ENCODE results near the gene MIA2.

The MIA2 gene

DNA sequence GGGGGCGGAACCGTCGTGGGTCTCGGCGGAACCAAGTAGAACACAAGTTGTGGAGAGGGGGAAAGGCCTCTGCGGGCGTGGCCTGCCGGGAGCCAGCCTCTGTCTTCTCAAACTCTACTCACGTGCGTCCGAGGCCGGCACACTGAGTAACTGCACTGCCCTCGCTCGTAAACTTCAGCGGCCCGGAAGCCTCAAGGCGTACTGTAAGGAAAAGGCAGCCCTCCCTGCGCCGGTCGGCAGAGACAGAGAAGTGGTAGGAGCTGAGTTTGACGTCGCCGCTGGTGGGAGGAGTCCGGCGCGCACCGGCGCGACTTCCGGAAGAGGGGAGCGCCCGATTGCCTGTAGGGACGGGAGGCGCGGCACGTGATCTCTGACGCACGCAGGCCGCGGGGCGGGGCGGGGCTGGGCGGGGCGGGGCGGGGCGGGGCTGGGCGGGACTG is 198.5 kb downstream of the MIA2 start, which contains the start of gene FBXO33:
Gene FBXO33 (minus strand): TSS at position 255 of the 440 bp plus-strand sequence. CDS start 271 bp downstream, outside the sequence.
- peaks cover 50% of the 10 kb centered on the region for H3K79me2 ChIP-seq (ENCODE audit: control insufficient read depth, low read length)
- H3K9me3 ChIP-seq (ENCODE audit: control insufficient read depth, insufficient read depth, low read length): no peaks in the 10 kb centered on the region
- H3K36me3 ChIP-seq (ENCODE audit: control insufficient read depth, low read length): peaks cover 12% of the 10 kb centered on the region; the same call in 1 of the 2 replicates
- no peaks in the 10 kb centered on the region for H3K9me2 ChIP-seq (replicated peaks; ENCODE audit: control insufficient read depth, low read length)
- H3K4me3 ChIP-seq (ENCODE audit: low read length): peak within 1 kb of the TSS; percentile 95
- no peaks in the 10 kb centered on the region for H3K27me3 ChIP-seq (ENCODE audit: control insufficient read depth, low read length)
- peaks cover 30% of the 10 kb centered on the region for H3K4me1 ChIP-seq (ENCODE audit: control insufficient read depth, low read length)
- TF ChIP-seq CTCF (IDR thresholded peaks at IDR 0.05; ENCODE audit: low read depth, low read length, poor library complexity, severe bottlenecking) (no peak), EZH2phosphoT487 (IDR thresholded peaks at IDR 0.05; ENCODE audit: borderline replicate concordance, low read length) (no peak)
- H3F3A ChIP-seq (ENCODE audit: control insufficient read depth, insufficient read depth): 0 out of 2 replicates have a peak, but pooled peaks cover 3% of the 10 kb centered on the region
- H3K27ac ChIP-seq (ENCODE audit: low read depth, low read length): peak within 1 kb of the TSS; percentile 85
- H4K20me1 ChIP-seq (ENCODE audit: control insufficient read depth, insufficient read depth, low read depth, low read length): peaks cover 21% of the 10 kb centered on the region
- H3K4me2 ChIP-seq (ENCODE audit: low read length): peak within 1 kb of the TSS; percentile 88

DNA sequence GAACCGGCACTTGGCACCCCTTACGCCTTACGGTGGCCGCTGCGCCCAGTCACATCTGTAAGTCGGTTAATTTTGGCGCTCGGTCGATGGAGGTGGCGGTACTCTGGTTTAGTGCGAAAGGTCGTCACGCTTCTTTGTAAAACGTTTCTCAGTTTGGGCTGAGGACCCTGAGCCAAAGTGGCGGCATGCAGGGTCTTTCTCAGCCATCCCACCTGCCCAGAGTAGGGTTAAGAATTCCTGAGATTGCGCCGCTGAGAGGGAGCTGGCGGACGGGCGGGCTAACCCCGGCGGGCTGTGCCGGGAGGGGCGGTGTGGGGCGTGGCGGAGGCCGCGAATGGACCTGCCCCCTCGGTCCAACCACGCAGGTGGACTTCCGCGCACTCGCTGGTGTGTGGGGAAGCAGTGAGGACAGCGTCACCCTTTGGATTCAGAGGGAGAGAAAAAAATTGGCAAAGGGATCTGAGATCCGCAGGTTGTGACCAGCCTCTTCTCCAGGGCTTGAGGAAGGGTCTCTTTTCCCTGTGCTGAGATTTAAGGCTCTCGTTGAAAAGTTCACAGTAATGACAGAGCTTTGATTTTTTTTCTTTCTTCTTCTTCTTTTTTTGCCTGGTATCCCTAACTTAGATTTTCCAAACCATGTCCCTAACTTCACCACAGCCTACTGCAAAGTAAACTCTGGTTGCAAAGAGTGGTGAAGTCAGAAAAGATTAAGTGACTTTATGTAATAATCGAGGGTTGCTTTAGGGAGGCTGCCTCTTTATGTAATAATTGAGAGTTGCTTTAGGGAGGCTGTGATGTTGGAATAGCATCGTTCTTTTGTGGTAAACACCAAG is 199.1 kb downstream of the MIA2 start:
- Histone ChIP-seq H3K79me2 (ENCODE audit: control insufficient read depth, low read length) (peaks cover 43% of the 10 kb centered on the region), H3K27me3 (ENCODE audit: control insufficient read depth, low read length) (no peaks in the 10 kb centered on the region), H4K20me1 (ENCODE audit: control insufficient read depth, insufficient read depth, low read depth, low read length) (peaks cover 21% of the 10 kb centered on the region), H3K36me3 (ENCODE audit: control insufficient read depth, low read length) (peaks cover 12% of the 10 kb centered on the region; the same call in 1 of the 2 replicates), H3K9me3 (ENCODE audit: control insufficient read depth, insufficient read depth, low read length) (no peaks in the 10 kb centered on the region), H3K4me2 (ENCODE audit: low read length) (peak overlapping the region; percentile 85), H3K4me1 (ENCODE audit: control insufficient read depth, low read length) (peaks cover 30% of the 10 kb centered on the region), H3K4me3 (ENCODE audit: low read length) (peak overlapping the region; percentile 95), H3F3A (ENCODE audit: control insufficient read depth, insufficient read depth) (0 out of 2 replicates have a peak, but pooled peaks cover 3% of the 10 kb centered on the region), H3K27ac (ENCODE audit: low read depth, low read length) (peak overlapping the region; percentile 85), H3K9me2 (replicated peaks; ENCODE audit: control insufficient read depth, low read length) (no peaks in the 10 kb centered on the region)
- TF ChIP-seq CTCF (IDR thresholded peaks at IDR 0.05; ENCODE audit: low read depth, low read length, poor library complexity, severe bottlenecking) (peak; percentile 41), EZH2phosphoT487 (IDR thresholded peaks at IDR 0.05; ENCODE audit: borderline replicate concordance, low read length) (no peak)

GRCh38 chr14:39433452-39433813 is 199.7 kb downstream of the MIA2 start:
- Histone ChIP-seq H3K27ac (ENCODE audit: low read depth, low read length) (peak overlapping the region; percentile 85; the same call in 1 of the 2 replicates), H4K20me1 (ENCODE audit: control insufficient read depth, insufficient read depth, low read depth, low read length) (peaks cover 21% of the 10 kb centered on the region), H3F3A (ENCODE audit: control insufficient read depth, insufficient read depth) (0 out of 2 replicates have a peak, but pooled peaks cover 3% of the 10 kb centered on the region), H3K27me3 (ENCODE audit: control insufficient read depth, low read length) (no peaks in the 10 kb centered on the region), H3K4me1 (ENCODE audit: control insufficient read depth, low read length) (peaks cover 30% of the 10 kb centered on the region), H3K79me2 (ENCODE audit: control insufficient read depth, low read length) (peaks cover 37% of the 10 kb centered on the region), H3K36me3 (ENCODE audit: control insufficient read depth, low read length) (peaks cover 12% of the 10 kb centered on the region; the same call in 1 of the 2 replicates), H3K4me3 (ENCODE audit: low read length) (peak overlapping the region; percentile 95), H3K9me3 (ENCODE audit: control insufficient read depth, insufficient read depth, low read length) (no peaks in the 10 kb centered on the region), H3K4me2 (ENCODE audit: low read length) (peak overlapping the region; percentile 85), H3K9me2 (replicated peaks; ENCODE audit: control insufficient read depth, low read length) (no peaks in the 10 kb centered on the region)
- TF ChIP-seq CTCF (IDR thresholded peaks at IDR 0.05; ENCODE audit: low read depth, low read length, poor library complexity, severe bottlenecking): no peak
- no peak for TF ChIP-seq EZH2phosphoT487 (IDR thresholded peaks at IDR 0.05; ENCODE audit: borderline replicate concordance, low read length)
